Breast epithelium (tissue), 3 donors: ENCODE data around the gene BCL2L1.

ENCODE experiments used
- POLR2A ChIP-seq: fragments of 450-650 bp; IDR thresholded peaks from one replicate; pipeline ENCODE4 v1.6.1; 2016; ENCODE audit warnings: antibody characterized with exemption, mild to moderate bottlenecking, moderate library complexity
- POLR2AphosphoS5 ChIP-seq, 3 donors: sonication (generic); formaldehyde crosslinking; IDR thresholded peaks; one replicate each; pipeline ENCODE4 v1.6.1; 2017; ENCODE audit warnings: antibody characterized with exemption in 3 of 3
- TF ChIP-seq, protein P1 (sequence below), 3 donors: fragments of 450-650 bp; IDR thresholded peaks; one replicate each; pipeline ENCODE4 v1.5.1; 2016 to 2017; ENCODE audit warnings: antibody characterized with exemption in 3 of 3, mild to moderate bottlenecking in 3 of 3, moderate library complexity in 3 of 3

DNA sequence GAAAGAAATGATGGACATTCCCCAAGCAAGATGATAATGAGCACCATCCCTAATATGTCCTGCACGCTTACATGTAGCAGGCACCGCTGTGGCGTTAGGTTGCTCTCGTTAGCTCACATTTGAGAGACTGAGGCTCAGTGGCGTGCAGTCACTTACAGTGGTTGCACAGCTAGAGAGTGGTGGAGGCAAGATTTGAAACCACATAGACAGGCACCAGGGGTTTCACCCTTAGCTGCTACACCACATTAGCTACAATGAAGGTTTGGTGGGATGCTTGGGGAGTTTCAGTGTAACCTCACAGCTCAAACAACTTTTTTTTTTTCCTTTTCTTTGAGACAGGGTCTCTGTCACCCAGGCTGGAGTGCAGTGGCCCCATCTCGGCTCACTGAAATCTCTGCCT, 81.3 kb downstream of the BCL2L1 start:
- TF ChIP-seq, protein P1, sequence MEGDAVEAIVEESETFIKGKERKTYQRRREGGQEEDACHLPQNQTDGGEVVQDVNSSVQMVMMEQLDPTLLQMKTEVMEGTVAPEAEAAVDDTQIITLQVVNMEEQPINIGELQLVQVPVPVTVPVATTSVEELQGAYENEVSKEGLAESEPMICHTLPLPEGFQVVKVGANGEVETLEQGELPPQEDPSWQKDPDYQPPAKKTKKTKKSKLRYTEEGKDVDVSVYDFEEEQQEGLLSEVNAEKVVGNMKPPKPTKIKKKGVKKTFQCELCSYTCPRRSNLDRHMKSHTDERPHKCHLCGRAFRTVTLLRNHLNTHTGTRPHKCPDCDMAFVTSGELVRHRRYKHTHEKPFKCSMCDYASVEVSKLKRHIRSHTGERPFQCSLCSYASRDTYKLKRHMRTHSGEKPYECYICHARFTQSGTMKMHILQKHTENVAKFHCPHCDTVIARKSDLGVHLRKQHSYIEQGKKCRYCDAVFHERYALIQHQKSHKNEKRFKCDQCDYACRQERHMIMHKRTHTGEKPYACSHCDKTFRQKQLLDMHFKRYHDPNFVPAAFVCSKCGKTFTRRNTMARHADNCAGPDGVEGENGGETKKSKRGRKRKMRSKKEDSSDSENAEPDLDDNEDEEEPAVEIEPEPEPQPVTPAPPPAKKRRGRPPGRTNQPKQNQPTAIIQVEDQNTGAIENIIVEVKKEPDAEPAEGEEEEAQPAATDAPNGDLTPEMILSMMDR (IDR thresholded peaks at IDR 0.05) = no peak
- TF ChIP-seq POLR2AphosphoS5 (IDR thresholded peaks at IDR 0.05) (no peak), POLR2A (no peak)
